ENCODE data around the gene MBOAT1. TPM values are rescaled to one million over a fixed set of nuclear protein-coding genes. Genes with fewer than 3 reads are reported as not detected.

Gene MBOAT1
- total RNA-seq, 1 experiment from 2014 or later = 6.3 TPM

DNA sequence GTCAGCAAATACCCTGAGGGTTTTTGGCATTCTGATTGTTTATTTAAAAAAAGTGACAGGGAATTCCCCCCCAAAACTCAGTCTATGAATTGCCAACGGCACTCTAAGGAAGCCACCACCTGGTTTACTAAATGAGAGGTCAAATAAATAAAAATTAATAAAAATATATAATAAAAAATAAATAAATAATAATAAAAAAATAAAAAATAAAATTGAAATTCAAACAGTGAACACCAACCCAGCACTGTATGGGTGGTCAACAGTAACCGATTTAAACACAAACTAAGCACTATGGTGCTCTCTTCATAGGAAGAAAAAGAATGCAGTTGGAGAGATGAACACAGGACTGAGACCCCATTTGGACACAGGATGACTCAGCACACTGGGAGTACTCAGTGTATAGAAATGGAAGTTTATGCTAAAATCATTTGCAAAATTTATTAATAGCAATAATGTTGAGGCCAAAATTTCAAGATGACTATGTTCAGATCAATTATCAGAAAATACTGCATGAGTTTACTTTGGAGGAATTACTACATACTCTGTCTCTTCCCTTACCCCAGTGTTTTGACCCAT, 98.5 kb downstream of the MBOAT1 start:
- CTCF ChIA-PET = no interaction called here
- TF ChIP-seq EZH2 (IDR thresholded peaks at IDR 0.05; ENCODE audit: borderline replicate concordance, low read depth, low read length, poor library complexity, severe bottlenecking) = no peak
- TF ChIP-seq CTCF (conservative IDR thresholded peaks at IDR 0.05; ENCODE audit: low read depth, low read length) = no peak
- Histone ChIP-seq H3K27me3 (replicated peaks; ENCODE audit: insufficient read depth, low read depth, low read length, poor library complexity) (no peaks in the 10 kb centered on the region), H3K9me3 (ENCODE audit: low read depth, low read length, poor library complexity, severe bottlenecking) (no peaks in the 10 kb centered on the region), H3K4me1 (ENCODE audit: insufficient read depth, low read length, poor library complexity, severe bottlenecking) (no peaks in the 10 kb centered on the region), H3K36me3 (ENCODE audit: insufficient read depth, low read length, poor library complexity, severe bottlenecking) (no peaks in the 10 kb centered on the region), H3K4me3 (ENCODE audit: low read depth, low read length, poor library complexity, severe bottlenecking) (no peak overlapping the region), H3K27ac (ENCODE audit: low read depth, low read length, poor library complexity, severe bottlenecking) (no peak overlapping the region)
- intact Hi-C loops (cut with micrococcal nuclease; ENCODE audit: unreplicated experiment) = no loop called here
- BruUV-seq (replicated peaks) = no TSS peak
- POLR2A ChIA-PET (ENCODE audit: low non-redundant PET) = no interaction called here
- no peak for DNase-seq (ENCODE audit: low spot score)

- POLR2A ChIA-PET (ENCODE audit: low non-redundant PET) = no interaction called here
- no TSS peak for BruUV-seq (replicated peaks)
- Histone ChIP-seq H3K4me3 (ENCODE audit: low read depth, low read length, poor library complexity, severe bottlenecking) (no peak overlapping the region), H3K27ac (ENCODE audit: low read depth, low read length, poor library complexity, severe bottlenecking) (no peak overlapping the region), H3K9me3 (ENCODE audit: low read depth, low read length, poor library complexity, severe bottlenecking) (no peaks in the 10 kb centered on the region), H3K36me3 (ENCODE audit: insufficient read depth, low read length, poor library complexity, severe bottlenecking) (no peaks in the 10 kb centered on the region), H3K27me3 (replicated peaks; ENCODE audit: insufficient read depth, low read depth, low read length, poor library complexity) (no peaks in the 10 kb centered on the region), H3K4me1 (ENCODE audit: insufficient read depth, low read length, poor library complexity, severe bottlenecking) (no peaks in the 10 kb centered on the region)
- DNase-seq (ENCODE audit: low spot score) = no peak
- intact Hi-C loops (cut with micrococcal nuclease; ENCODE audit: unreplicated experiment) = no loop called here
- CTCF ChIA-PET = no interaction called here
- TF ChIP-seq EZH2 (IDR thresholded peaks at IDR 0.05; ENCODE audit: borderline replicate concordance, low read depth, low read length, poor library complexity, severe bottlenecking) (no peak), CTCF (conservative IDR thresholded peaks at IDR 0.05; ENCODE audit: low read depth, low read length) (no peak)
Observed at GRCh38 chr6:20112841-20113240, 99.4 kb downstream of the MBOAT1 start.

- no peaks in the 10 kb centered on the region for H3K27me3 ChIP-seq (replicated peaks; ENCODE audit: insufficient read depth, low read depth, low read length, poor library complexity)
- DNase-seq (ENCODE audit: low spot score) = no peak
- no peaks in the 10 kb centered on the region for H3K9me3 ChIP-seq (ENCODE audit: low read depth, low read length, poor library complexity, severe bottlenecking)
- no peaks in the 10 kb centered on the region for H3K36me3 ChIP-seq (ENCODE audit: insufficient read depth, low read length, poor library complexity, severe bottlenecking)
- no peak overlapping the region for H3K27ac ChIP-seq (ENCODE audit: low read depth, low read length, poor library complexity, severe bottlenecking)
- H3K4me1 ChIP-seq (ENCODE audit: insufficient read depth, low read length, poor library complexity, severe bottlenecking) = no peaks in the 10 kb centered on the region
- no TSS peak for BruUV-seq (replicated peaks)
- ChIA-PET POLR2A (ENCODE audit: low non-redundant PET) (no interaction called here), CTCF (interaction anchor here (1.0 kb wide), 1 partner anchor 15 kb away, joined by 3 read pairs; no protein-coding TSS in a partner anchor)
- no peak for TF ChIP-seq CTCF (conservative IDR thresholded peaks at IDR 0.05; ENCODE audit: low read depth, low read length)
- TF ChIP-seq EZH2 (IDR thresholded peaks at IDR 0.05; ENCODE audit: borderline replicate concordance, low read depth, low read length, poor library complexity, severe bottlenecking) = no peak
- no peak overlapping the region for H3K4me3 ChIP-seq (ENCODE audit: low read depth, low read length, poor library complexity, severe bottlenecking)
- intact Hi-C loops (cut with micrococcal nuclease; ENCODE audit: unreplicated experiment) = no loop called here
Observed at GRCh38 chr6:20112241-20112640, 100.0 kb downstream of the MBOAT1 start.

Measured in A673 (cell line).